Sigmoid colon (tissue), 4 donors: ENCODE results near the gene NXN.

Experiments
- EP300 ChIP-seq, 4 donors: sonication (generic); formaldehyde crosslinking; IDR thresholded peaks; one replicate each; pipeline ENCODE4 v1.6.1; 2017; ENCODE audit warnings: antibody characterized with exemption in 4 of 4
- POLR2A ChIP-seq, 2 donors: fragments of 450-650 bp; IDR thresholded peaks; one replicate each; pipeline ENCODE4 v1.6.1; 2016; ENCODE audit warnings: antibody characterized with exemption in 2 of 2, mild to moderate bottlenecking in 2 of 2, moderate library complexity in 2 of 2
- POLR2AphosphoS5 ChIP-seq, 4 donors: sonication (generic); formaldehyde crosslinking; IDR thresholded peaks; one replicate each; pipeline ENCODE4 v1.6.1; 2017; ENCODE audit warnings: antibody characterized with exemption in 4 of 4
- TF ChIP-seq, protein P1 (sequence below), 4 experiments: fragments of 450-650 bp in 3 of 4; fragments of 200-600 bp in 1 of 4; IDR thresholded peaks; one replicate each; pipeline ENCODE4 v1.5.1; 2016 to 2019; ENCODE audit warnings: antibody characterized with exemption in 4 of 4, mild to moderate bottlenecking in 3 of 4, moderate library complexity in 2 of 4

DNA sequence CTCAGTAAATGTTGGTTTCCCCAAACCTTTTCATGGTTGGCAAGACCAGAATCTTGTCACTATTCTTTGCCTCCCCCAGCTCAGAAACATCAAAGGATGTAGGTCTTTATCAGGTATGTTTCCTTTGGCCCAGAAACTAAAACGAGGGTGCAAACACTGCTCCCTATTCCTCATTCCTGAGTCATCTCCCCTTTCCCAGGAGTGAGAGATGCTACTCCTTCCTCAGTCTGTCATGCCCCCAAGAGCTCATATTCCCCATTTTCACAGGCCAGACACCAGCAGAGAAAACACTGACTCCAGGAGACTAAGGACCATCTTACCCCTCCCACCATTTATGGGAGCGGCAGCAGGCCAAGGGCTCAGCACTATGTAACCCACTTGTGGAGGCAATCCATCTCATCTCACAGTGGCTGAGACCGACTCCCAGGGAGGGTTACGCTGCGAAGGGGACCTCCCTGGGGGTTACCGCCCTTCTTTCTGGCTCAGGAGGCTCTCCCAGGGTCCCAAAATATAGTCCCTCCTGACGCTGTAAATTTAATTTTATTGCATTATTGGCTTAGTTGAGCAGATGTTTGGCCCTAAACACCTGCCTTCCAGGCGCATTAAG lies 229.0 kb downstream of the NXN start:
- TF ChIP-seq, protein P1, sequence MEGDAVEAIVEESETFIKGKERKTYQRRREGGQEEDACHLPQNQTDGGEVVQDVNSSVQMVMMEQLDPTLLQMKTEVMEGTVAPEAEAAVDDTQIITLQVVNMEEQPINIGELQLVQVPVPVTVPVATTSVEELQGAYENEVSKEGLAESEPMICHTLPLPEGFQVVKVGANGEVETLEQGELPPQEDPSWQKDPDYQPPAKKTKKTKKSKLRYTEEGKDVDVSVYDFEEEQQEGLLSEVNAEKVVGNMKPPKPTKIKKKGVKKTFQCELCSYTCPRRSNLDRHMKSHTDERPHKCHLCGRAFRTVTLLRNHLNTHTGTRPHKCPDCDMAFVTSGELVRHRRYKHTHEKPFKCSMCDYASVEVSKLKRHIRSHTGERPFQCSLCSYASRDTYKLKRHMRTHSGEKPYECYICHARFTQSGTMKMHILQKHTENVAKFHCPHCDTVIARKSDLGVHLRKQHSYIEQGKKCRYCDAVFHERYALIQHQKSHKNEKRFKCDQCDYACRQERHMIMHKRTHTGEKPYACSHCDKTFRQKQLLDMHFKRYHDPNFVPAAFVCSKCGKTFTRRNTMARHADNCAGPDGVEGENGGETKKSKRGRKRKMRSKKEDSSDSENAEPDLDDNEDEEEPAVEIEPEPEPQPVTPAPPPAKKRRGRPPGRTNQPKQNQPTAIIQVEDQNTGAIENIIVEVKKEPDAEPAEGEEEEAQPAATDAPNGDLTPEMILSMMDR (IDR thresholded peaks at IDR 0.05): no peak
- TF ChIP-seq POLR2AphosphoS5 (IDR thresholded peaks at IDR 0.05) (no peak), POLR2A (IDR thresholded peaks at IDR 0.05) (no peak), EP300 (IDR thresholded peaks at IDR 0.05) (no peak)
